Measurements from ENCODE around the gene ARFIP2. TPM values are rescaled to one million over a fixed set of nuclear protein-coding genes. Genes with fewer than 3 reads are reported as not detected.

ARFIP2 gene
- polyA plus RNA-seq, 1 donor (not counting 4 experiments of a cell fraction or from before 2014, with no cell fraction given), result 66.3 TPM

- dilution Hi-C loops (cut with MboI; ENCODE audit: extremely low pct_ligation_motif_present, low sequenced_read_pairs), result no loop called here
- TF ChIP-seq, protein P1, sequence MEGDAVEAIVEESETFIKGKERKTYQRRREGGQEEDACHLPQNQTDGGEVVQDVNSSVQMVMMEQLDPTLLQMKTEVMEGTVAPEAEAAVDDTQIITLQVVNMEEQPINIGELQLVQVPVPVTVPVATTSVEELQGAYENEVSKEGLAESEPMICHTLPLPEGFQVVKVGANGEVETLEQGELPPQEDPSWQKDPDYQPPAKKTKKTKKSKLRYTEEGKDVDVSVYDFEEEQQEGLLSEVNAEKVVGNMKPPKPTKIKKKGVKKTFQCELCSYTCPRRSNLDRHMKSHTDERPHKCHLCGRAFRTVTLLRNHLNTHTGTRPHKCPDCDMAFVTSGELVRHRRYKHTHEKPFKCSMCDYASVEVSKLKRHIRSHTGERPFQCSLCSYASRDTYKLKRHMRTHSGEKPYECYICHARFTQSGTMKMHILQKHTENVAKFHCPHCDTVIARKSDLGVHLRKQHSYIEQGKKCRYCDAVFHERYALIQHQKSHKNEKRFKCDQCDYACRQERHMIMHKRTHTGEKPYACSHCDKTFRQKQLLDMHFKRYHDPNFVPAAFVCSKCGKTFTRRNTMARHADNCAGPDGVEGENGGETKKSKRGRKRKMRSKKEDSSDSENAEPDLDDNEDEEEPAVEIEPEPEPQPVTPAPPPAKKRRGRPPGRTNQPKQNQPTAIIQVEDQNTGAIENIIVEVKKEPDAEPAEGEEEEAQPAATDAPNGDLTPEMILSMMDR (optimal IDR thresholded peaks at IDR 0.05 in 1 of 3, IDR thresholded peaks at IDR 0.05 in 1 of 3, conservative IDR thresholded peaks at IDR 0.05 in 1 of 3; ENCODE audit: extremely low read depth in 1 of 3, insufficient read depth in 2 of 3, low read length in 3 of 3), result no peak
- no peak for TF ChIP-seq EZH2 (IDR thresholded peaks at IDR 0.05; ENCODE audit: low read length)
- H3K9ac ChIP-seq (ENCODE audit: control insufficient read depth, extremely low read depth, insufficient read depth, low read length), result no peak within 1 kb of the TSS
- peaks cover 0 to 16% of the 10 kb centered on the region in 2 experiments for H3K36me3 ChIP-seq (ENCODE audit: control insufficient read depth in 2 of 2, extremely low read depth in 1 of 2, insufficient read depth in 2 of 2, low read length in 2 of 2)
- H3K27me3 ChIP-seq (ENCODE audit: control insufficient read depth, extremely low read depth, insufficient read depth, low read length), result no peaks in the 10 kb centered on the region
- no peaks in the 10 kb centered on the region for H3K4me1 ChIP-seq (ENCODE audit: control insufficient read depth, extremely low read depth, insufficient read depth, low read length)
- H3K9me1 ChIP-seq (ENCODE audit: control insufficient read depth, extremely low read depth, insufficient read depth, low read length), result no peaks in the 10 kb centered on the region
- no peak within 1 kb of the TSS for H2AFZ ChIP-seq (ENCODE audit: control insufficient read depth, low read length)
- H3K4me3 ChIP-seq (ENCODE audit: control insufficient read depth in 2 of 3, extremely low read depth in 1 of 3, insufficient read depth in 2 of 3, low read depth in 1 of 3, low read length in 3 of 3), result no peak within 1 kb of the TSS
- no peak within 1 kb of the TSS for H3K4me2 ChIP-seq (ENCODE audit: control insufficient read depth, extremely low read depth, insufficient read depth, low read depth, low read length)
- H4K20me1 ChIP-seq (ENCODE audit: control insufficient read depth, extremely low read depth, insufficient read depth, low read length), result no peaks in the 10 kb centered on the region
- no peaks in the 10 kb centered on the region for H3K9me3 ChIP-seq (ENCODE audit: control insufficient read depth, low read depth, low read length)
- no peak for DNase-seq (ENCODE audit: low read depth, low spot score)
- H3K27ac ChIP-seq (ENCODE audit: control insufficient read depth, insufficient read depth, low read length), result no peak within 1 kb of the TSS
- H3K79me2 ChIP-seq (ENCODE audit: control insufficient read depth, insufficient read depth, low read length), result no peaks in the 10 kb centered on the region
- no peak for FAIRE-seq
These were observed 16.1 kb upstream of the ARFIP2 start, which contains the start of gene DNHD1 for GRCh38 chr11:6497069-6497839. Gene DNHD1, plus strand, starts transcription at chr11:6497280. Its CDS starts 936 bp downstream, at chr11:6498216.

DNA sequence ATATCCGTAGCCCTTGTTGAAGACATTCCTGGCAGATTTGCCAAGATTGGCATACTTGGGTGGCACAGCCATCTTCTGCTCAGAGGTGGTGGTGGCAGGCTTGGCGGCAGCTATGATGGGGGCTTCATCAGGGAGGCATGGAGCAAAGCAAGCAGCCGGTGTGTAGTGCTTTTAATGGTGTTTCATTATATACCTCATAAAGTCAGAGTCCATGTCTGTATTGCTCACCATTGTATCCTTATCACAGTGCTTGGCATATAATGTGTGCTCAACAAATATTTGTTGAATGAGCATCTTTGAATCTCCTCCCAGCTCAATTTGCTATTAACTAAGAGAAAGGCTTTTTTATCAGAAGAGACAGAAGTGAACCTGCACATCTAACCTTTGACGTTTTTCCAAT, 8.2 kb upstream of the ARFIP2 start:
- H2AFZ ChIP-seq (ENCODE audit: control insufficient read depth, low read length), result no peak overlapping the region
- peaks cover 2% of the 10 kb centered on the region for H4K20me1 ChIP-seq (ENCODE audit: control insufficient read depth, extremely low read depth, insufficient read depth, low read length)
- H3K79me2 ChIP-seq (ENCODE audit: control insufficient read depth, insufficient read depth, low read length), result peaks cover 3% of the 10 kb centered on the region
- TF ChIP-seq EZH2 (IDR thresholded peaks at IDR 0.05; ENCODE audit: low read length), result no peak
- TF ChIP-seq, protein P1 (optimal IDR thresholded peaks at IDR 0.05 in 1 of 3, IDR thresholded peaks at IDR 0.05 in 1 of 3, conservative IDR thresholded peaks at IDR 0.05 in 1 of 3; ENCODE audit: extremely low read depth in 1 of 3, insufficient read depth in 2 of 3, low read length in 3 of 3), result no peak
- H3K4me2 ChIP-seq (ENCODE audit: control insufficient read depth, extremely low read depth, insufficient read depth, low read depth, low read length), result no peak overlapping the region
- no peak overlapping the region for H3K9ac ChIP-seq (ENCODE audit: control insufficient read depth, extremely low read depth, insufficient read depth, low read length)
- DNase-seq (ENCODE audit: low read depth, low spot score), result no peak
- no peaks in the 10 kb centered on the region for H3K9me1 ChIP-seq (ENCODE audit: control insufficient read depth, extremely low read depth, insufficient read depth, low read length)
- H3K27ac ChIP-seq (ENCODE audit: control insufficient read depth, insufficient read depth, low read length), result no peak overlapping the region
- H3K27me3 ChIP-seq (ENCODE audit: control insufficient read depth, extremely low read depth, insufficient read depth, low read length), result no peaks in the 10 kb centered on the region
- FAIRE-seq, result no peak
- dilution Hi-C loops (cut with MboI; ENCODE audit: extremely low pct_ligation_motif_present, low sequenced_read_pairs), result no loop called here
- no peaks in the 10 kb centered on the region for H3K4me1 ChIP-seq (ENCODE audit: control insufficient read depth, extremely low read depth, insufficient read depth, low read length)
- no peak overlapping the region for H3K4me3 ChIP-seq (ENCODE audit: control insufficient read depth in 2 of 3, extremely low read depth in 1 of 3, insufficient read depth in 2 of 3, low read depth in 1 of 3, low read length in 3 of 3)
- peaks cover 18 to 24% of the 10 kb centered on the region in 2 experiments for H3K36me3 ChIP-seq (ENCODE audit: control insufficient read depth in 2 of 2, extremely low read depth in 1 of 2, insufficient read depth in 2 of 2, low read length in 2 of 2)
- H3K9me3 ChIP-seq (ENCODE audit: control insufficient read depth, low read depth, low read length), result no peaks in the 10 kb centered on the region

Measured in keratinocyte (primary cell).